NOMO-1 treated with dmso at 0.1 percent for 144 hours (cell line): ENCODE results near the gene ARHGEF12.

Experiments
- DNase-seq: peaks from one replicate; lab custom pipeline; 2025; ENCODE audit not compliant: unreplicated experiment; lab: John Stamatoyannopoulos, UW

The ARHGEF12 gene, protein sequence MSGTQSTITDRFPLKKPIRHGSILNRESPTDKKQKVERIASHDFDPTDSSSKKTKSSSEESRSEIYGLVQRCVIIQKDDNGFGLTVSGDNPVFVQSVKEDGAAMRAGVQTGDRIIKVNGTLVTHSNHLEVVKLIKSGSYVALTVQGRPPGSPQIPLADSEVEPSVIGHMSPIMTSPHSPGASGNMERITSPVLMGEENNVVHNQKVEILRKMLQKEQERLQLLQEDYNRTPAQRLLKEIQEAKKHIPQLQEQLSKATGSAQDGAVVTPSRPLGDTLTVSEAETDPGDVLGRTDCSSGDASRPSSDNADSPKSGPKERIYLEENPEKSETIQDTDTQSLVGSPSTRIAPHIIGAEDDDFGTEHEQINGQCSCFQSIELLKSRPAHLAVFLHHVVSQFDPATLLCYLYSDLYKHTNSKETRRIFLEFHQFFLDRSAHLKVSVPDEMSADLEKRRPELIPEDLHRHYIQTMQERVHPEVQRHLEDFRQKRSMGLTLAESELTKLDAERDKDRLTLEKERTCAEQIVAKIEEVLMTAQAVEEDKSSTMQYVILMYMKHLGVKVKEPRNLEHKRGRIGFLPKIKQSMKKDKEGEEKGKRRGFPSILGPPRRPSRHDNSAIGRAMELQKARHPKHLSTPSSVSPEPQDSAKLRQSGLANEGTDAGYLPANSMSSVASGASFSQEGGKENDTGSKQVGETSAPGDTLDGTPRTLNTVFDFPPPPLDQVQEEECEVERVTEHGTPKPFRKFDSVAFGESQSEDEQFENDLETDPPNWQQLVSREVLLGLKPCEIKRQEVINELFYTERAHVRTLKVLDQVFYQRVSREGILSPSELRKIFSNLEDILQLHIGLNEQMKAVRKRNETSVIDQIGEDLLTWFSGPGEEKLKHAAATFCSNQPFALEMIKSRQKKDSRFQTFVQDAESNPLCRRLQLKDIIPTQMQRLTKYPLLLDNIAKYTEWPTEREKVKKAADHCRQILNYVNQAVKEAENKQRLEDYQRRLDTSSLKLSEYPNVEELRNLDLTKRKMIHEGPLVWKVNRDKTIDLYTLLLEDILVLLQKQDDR (N-terminal part only)

DNA sequence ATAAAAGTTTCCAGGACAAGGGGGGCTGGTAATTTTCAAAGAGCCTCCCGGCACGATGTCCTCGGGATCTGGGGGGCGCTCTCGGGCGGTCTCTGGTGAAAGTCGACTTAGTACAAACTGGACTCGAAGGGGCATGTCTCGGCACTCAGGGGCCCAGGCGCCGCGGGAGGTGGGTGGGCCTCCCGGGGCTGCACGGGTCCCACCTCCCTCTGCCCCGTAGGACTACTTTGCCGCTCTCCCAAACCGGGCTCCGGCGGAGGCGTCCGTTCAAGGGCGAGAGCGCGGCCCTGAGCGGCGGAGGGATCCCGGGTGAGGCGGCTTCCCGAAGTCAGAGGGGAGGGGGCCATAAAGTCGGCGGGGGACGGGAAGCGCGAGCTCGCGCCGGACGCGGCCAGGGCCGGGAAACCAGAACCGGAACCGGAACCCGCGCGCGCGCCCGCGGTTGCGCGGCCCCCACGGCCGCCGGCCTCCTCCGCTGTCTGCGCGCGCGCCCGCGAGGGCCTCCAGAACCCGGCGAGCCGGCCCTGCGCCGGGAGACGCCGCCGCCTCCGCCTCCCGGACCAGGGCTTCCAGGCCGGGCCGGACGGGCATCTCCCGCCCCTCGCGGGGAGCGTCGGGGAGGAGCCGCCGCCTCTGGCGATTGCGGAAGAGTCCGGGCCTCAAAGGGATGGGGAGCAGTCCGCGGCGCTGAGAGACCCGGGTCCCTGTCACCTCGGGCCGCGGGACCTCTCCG, at the start of gene ARHGEF12:
Gene ARHGEF12, plus strand, starts transcription at position 506 of the 733 bp plus-strand sequence. CDS start 831 bp downstream, outside the sequence.
- no peak for DNase-seq

DNA sequence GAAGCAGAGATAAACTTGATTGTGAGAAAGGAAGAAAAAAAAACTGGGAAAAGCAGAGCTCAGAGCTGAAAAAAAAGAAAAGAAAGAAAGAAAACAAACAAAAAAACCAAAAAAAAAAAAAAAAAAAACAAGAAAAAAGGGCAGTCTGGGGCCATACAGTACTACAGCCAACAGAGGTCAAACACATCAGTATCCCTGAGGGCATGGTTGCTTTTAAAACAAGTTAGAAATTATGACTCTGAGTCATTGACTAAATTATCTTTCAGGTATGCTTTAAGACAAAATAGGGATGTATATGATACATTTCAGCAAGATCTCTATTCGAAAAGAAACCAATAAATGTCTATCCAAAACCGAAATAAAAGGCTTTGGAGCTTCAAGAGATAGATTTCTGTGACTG, 48.2 kb upstream of the ARHGEF12 start:
- no peak for DNase-seq

DNA sequence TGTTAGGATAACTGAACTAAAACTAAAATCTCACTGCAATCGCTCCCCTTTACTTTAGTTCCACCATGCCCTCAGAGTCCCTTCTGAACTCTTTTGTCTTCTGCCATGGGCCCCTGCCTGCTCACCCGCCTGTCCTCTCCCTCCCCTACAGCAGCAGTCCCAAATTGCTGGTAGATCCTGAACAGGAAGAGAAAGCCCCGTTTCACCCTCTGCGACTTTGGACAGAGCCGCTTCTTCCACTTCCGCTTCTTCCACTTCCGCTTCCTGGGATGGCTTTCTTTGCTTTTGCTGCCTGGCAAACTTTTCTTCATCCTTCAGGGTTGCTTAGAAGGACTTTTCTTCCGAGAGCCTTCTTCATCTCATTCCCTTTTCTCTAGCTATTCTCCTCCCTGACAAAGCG, 46.8 kb upstream of the ARHGEF12 start:
- DNase-seq = peak; percentile 26

DNA sequence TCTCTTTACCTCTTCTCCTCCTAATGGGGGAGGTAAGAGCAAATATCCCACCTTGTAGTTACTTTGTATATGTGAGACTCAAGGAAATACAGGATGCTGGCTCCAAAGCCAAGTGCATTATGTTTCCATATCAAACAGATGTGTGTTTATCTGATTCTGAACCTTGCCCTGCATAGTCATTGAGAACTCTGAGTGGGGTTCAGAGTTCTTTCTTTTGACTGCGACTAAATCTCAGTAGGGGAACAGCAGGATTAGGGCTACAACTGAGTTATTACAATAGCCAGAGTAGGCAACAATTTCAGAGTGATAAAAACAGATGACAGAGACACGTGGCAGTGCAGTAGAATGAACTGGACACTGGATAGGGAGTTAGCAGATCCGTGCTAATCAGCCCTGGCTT, 45.3 kb upstream of the ARHGEF12 start:
- no peak for DNase-seq

DNA sequence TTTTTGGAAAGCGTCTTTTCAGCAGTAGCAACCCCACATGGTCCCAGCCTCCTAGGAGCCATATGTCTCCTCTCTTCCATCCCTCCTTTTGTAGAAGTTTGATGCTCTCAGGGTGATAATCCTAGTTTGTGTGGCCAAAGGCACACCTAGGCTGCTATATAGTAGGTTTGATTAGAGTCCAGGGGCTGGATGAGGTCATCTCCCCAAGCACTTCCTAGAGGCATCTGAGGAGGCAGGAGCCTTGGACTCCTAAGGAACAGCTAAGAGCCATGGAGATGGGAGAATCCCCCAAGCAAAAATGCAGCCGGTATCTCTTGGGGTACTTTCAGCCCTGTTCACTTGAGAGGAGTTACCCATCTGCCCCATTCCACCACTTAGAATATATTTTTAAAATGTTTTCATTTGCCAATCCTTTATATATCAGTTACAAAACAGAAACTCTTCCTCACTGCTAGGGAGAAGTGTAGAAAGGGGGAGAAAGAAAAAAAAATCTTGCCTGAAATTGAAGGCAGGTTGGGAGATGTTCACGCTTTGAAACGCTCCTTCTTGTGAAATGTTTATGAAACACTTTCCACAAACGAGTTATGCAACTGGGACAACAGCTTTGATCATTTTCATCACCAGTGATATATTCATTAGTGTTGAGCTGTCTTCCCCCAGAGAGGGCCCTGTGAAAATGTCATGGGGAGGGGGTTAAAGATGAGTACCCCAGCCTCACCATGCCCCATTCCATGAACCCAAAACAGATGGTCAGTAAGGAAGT, 43.0 kb upstream of the ARHGEF12 start:
- DNase-seq = peak; percentile 41

DNA sequence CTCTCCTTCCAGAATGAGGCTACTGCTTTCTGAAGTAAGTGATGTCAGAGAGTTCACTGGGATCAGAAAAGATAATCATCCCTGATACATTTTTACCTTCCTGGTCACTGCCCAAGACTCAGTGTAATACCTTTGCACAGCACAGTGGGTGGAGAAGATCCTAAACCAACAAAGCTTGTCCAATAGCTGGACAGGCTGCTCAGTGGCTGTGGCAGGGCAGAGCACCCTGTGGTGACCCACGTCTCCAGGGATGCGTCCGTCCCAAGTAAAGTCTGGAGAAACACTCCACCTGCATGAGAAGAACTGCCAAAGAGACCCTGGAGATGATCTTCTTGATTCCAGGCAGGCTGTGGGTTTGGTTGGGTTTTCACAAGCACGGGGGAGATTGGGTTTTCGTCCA, 42.1 kb upstream of the ARHGEF12 start:
- no peak for DNase-seq

DNA sequence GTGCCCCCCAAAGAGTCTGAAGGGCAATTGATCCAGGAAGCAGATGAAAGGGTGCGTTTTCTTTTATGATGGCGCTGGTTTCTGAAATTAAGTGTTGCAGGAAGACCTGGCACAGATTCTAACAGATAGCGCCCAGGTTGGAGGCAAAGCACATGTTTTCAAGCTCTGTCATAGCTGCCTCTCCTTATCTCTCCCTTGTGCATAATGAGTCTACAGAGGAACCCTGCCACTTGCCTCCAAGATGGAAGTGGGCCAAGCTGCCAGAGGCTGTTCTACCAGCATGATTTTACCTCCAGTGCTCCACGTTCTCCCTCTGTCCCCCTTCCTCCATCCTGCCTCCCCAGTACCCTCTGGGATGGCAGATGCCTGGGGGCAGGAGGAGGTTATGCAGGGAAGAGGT, 41.1 kb upstream of the ARHGEF12 start:
- DNase-seq = no peak

DNA sequence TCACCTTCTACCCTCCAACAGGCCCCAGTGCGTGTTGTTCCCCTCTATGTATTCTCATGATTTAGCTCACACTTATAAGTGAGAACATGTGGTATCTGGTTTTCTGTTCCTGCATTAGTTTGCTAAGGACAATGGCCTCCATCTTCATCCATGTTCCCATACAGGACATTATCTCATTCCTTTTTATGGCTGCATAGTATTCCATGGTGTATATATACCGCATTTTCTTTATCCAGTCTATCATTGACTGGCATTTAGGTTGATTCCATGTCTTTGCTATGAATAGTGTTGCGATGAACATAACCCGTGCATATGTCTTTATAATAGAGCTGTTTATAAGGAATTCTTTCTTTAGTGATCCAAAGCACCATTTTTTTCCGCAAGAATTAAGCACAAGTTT, 39.7 kb upstream of the ARHGEF12 start:
- no peak for DNase-seq

DNA sequence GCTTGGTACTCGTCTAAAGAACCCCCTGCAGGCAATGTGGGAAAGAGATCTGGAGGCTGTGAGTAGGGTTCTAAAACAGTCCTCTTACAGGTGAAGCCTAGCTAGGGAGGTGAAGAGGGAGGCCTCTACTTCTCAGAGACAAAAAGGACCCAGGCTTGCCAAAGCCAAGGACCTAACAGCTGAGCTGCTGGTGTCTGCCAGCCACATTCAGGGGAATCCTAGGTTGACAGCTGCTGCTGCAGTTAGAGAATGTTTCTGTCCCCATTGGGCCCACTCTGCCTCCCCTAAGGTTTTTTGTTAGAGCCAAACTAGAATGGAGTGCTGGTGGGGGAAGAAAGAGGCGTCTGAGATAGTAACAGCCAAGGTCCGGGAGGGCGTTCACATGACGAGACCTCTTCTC, 37.8 kb upstream of the ARHGEF12 start:
- no peak for DNase-seq

DNA sequence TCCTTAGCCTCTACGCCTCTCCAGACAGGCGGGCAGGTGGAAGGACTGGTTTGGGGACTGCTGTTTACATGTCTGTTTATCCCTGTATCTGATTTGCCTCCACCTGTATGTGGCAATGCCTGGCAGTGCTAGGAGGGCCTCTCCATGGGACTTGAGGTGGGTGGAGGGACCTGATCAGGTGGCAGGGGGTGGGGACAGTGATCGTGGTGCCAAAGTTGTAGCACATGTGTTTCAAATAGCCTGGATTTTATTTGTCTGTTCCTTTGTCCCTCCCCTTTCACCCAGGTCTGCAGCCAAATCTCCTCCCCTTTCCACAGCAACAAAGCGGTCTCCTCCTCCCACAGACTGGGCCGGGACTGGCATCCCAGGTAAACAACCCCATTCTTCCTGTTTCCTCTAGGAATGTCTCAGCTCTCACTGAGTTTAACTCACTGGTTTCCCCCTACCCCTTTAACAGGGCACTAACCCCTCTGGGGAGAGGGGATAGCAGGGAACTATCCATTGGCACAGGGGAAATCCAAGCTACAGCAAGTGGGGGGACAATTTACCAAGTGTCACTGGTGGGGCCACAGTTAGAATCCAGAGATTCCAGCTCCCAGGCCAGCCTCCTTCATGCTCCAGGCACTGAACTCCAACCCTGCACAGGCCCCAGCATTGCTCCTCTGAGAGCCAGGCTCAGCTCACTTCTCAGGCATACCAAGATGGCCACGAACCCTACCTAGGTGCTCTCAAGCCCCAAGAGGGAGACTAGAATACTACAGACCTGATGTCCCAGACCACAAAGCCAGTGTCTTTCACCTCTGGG, 34.0 kb upstream of the ARHGEF12 start:
- no peak for DNase-seq

DNA sequence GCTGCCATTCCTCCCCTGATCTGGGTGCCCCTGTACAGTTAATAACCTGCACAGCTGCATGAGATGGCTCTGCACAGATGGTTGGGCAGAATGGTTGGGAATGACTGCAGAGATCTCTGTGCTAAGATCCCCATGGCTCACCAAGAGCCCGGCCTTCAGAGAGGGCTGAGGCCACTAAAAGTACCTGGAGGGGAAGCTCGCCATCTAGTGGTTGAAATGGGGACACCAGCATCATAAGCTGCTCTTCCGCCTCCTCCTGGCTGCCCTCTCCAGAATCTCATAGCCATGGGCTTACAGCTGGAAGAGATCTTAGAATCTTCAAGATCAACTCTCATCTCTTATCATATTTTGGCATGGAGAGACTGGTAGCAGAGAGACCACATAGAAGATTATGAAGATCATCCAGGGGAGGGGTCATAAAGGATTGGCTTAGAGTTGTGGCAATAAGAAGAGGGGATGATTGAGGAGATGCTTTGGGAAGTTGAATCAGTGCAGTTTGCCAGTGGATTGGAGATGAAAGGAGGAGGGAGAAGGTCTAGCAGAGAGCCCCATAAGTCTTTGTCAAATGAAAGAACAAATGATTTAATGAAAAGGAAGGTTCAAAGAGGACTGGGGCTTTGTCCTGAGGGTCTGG, 33.1 kb upstream of the ARHGEF12 start:
- DNase-seq = peak; percentile 50

DNA sequence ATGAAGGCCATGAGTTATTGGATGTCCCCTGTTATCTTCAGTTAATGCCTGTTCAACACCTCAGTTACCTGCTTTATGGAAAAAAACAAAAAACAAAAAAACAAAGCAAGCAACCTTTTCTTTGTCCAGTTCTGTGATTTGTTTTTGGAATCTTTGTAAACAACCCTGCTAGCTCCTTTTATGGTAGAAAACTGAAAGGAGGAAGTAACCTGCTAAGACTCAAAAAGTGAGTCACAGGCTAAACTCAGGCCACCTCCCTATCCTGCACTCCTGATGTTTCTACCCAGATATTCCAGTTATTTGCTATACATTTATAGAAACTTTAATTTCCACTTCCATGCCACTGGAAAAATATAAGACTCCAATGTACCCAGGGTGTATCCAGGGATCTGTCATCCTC, 31.7 kb upstream of the ARHGEF12 start:
- DNase-seq = no peak

DNA sequence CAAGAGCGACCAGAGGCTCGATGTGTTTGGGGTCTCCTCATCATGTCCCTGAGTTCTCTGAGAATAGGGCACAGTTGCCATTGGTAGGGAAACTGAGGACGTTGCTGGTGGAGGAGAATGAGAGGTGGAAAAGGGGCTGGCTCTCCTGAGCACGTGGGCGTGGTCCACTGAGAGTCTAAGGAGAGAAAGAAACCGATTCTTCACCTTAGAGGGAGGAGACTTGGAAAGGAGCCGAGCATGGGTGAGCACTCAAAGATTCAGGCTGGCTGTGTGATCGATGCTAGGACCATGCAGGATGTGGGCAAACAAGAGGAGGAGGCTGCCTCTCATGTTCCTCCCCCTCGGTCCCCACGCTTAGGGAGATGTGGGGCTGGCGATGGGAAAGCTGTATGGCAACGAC, 30.9 kb upstream of the ARHGEF12 start:
- no peak for DNase-seq

DNA sequence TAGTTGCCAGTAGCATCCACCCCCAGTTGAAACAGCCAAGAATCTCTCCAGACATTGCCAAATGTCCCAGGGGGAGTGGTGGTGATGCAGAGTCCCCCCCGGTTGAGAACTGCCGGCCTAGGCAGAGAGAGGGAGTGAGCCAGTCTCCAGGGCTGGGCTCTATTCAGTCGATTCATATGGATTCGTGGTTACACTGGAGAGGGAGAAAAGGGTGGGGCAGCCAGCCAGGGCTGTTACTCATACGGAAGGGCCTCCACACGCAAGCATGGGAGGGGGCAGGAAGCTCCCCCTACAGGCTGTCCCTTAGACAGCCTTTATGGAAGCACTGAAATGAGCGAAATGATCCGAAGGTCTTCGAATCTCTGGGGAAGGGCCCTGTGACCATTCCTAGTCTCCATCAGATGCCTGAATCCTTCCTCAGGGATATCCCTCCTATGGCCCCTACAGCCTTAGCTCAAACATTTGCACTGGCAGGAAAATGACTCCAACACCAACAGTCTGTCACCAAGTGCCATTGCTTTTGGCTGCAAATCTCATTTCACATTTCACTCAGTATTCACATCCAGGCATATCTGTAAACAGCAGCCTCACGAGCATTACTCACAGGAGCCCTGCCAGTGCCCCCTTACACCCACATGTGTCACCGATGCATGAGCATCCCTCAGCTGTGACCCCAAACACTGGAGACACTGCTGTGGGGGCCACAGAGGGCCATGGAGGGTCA, 29.5 kb upstream of the ARHGEF12 start:
- no peak for DNase-seq

DNA sequence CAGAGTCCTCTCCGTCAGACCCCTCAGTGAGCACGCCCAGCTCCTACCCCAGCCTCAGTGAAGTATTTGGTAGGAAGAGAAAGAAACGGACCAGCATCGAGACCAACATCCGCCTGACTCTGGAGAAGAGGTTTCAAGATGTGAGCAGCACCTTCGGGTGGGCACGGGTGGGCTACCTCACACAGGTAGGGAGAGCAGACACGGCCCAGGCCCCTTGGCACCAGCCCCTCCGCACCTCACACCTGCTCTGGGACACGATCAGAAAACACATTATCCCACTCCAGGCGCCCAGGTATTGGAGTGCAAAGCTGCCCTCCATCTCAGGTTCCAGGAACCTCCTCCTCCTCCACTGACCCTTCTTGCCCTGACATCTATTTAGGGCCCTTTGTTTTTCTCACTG, 28.7 kb upstream of the ARHGEF12 start:
- no peak for DNase-seq

DNA sequence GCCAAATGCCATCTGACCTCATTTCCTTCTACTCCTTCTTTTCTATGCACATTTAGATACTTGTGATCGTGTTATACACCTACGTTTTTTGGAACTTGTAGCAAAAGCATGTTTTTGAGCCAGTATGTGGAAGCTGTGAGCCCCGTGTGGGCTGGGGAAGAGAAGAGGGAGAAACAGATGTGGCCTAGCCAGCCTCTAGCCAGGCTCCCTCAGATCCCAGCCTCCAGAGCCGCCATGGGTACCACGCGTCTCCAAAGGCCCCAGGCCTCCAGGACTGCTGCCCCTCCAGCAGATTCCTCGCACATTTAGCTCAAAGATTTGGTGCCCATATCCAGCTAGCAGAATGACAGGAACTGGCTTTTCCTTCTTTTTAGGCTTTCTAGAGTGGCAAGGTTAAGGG, 28.1 kb upstream of the ARHGEF12 start:
- DNase-seq = no peak

DNA sequence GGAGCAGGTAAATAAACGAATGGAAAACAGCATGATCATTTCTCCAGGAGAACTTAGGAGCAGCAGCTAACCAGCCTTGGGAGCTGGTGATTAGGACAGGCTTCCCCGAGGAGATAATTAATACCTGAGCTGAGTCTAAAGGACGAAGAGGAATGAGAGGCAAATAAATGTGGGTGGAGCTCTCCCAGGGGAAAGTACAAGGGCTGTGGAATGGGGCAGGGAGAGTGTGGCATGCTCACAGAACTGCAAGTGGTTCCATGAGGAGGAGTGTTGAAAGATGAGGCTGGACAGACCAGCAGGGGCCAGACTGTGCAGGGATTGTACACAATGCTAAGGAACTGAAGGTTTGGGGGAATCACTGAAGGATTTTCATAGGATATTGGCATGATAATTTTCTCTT, 25.3 kb upstream of the ARHGEF12 start:
- DNase-seq = no peak

DNA sequence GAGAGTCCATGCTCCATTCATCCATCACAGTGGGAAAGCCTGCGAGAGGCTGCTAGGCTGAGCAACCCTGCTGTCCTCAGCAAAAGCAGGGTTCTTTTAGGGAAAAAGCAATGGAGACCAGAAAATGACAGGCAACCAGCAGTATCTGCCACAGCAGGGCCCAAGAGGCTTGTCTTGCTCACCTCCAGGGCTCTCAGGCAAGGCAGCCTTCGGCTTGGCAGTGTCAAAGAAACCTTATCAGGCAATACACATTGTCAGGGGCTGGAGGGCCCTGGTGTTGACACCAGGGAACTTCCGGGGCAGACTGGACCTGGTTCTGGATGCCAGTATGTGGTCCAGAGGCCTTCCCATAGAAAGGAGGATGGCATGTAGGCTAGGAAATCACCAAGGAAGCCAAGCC, 21.4 kb upstream of the ARHGEF12 start:
- no peak for DNase-seq
